ENCODE measurements around the gene CLIP1.
"Not testable (repeated sequence)": the region's sequence is repeated elsewhere in the genome, so short reads cannot be mapped to it uniquely, and the experiment has no call there.

Gene CLIP1

DNA sequence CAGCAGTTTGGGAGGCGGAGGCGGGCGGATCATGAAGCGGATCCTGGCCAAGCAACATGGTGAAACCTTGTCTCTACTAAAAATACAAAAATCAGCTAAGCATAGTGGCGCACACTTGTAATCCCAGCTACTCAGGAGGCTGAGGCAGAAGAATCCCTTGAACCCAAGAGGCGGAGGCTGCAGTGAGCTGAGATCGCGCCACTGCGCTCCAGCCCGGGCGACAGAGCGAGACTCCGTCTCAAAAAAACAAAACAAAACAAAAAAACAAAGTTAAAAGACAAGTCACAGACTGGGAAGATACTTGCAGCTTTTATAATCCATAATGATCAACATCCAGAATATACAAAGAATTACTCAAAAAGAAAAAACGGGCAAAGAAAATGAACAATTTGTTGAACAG lies 161.7 kb downstream of the CLIP1 start:
- DNase-seq (ENCODE audit: low read depth in 2 of 3, low spot score in 1 of 3), result not testable (repeated sequence)

DNA sequence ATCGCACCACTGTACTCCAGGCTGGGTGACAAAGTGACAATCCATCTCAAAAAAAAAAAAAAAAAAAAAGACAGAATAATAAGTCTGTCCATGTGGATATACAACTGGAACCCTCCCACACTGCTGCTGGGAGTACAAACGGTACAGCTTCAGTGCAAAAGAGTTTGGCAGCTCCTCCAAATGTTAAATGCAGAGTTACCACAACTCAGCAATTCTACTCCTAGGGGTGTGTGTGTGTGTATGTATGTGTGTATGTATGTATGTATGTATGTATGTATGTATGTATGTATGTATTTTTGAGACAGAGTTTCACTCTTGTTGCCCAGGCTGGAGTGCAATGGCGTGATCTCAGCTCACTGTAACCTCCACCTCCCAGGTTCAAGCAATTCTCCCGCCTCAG lies 163.5 kb downstream of the CLIP1 start:
- DNase-seq (ENCODE audit: low read depth in 2 of 3, low spot score in 1 of 3), result not testable (repeated sequence)

DNA sequence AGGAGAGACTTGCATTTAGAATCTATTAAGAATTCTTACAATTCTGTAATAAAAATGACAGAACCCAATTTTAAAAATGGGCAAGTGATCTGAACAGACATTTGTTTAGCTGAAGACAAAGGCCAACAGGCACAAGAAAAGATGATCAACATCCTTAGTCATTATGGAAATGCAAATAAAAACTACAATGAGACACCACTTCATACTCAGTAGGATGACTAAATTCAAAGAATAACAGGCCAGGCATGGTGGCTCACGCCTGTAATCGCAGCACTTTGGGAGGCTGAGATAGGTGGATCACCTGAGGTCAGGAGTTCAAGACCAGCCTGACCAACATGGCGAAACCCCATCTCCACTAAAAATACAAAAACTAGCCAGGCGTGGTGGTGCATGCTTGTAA lies 164.0 kb downstream of the CLIP1 start:
- DNase-seq (ENCODE audit: low read depth in 2 of 3, low spot score in 1 of 3), result not testable (repeated sequence)

DNA sequence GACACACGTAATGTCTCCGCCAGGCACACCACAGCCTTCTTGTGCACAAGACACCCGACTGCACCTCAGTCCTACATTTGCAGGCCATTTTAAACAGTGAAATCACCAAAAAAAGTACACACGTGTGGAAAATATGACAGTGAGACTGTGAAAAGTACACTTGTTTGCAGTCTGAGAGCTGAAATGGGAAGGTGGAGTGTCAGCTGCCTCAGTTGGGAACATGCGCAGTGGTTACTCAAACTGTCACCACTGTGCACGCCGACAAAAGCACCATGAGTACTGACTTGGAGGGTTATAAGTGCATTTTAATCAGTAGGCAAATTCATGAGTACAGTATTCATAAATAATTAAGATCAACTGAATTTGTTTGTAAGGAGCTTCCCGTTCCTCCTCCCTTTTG lies 171.9 kb downstream of the CLIP1 start:
- no peak for DNase-seq (ENCODE audit: low read depth in 2 of 3, low spot score in 1 of 3)

DNA sequence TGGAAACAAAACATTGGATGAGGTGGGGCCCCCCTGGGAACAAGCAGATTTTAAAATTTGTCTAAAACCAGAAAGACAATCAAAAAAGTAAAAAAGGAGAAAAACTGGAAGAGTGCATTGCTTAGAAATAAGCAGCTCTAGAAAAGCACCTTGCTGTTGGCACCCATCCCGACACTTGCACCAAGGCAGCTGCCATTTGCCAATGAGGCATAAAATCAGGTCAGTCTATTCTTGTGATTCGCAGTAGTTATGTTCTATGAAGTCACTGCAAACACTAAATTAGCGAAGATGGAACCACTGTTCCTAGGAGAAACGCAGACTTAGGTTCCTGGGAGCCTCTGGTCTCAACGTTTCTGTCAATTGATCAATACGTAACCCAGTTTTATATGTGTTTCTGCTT lies 172.4 kb downstream of the CLIP1 start:
- no peak for DNase-seq (ENCODE audit: low read depth in 2 of 3, low spot score in 1 of 3)

DNA sequence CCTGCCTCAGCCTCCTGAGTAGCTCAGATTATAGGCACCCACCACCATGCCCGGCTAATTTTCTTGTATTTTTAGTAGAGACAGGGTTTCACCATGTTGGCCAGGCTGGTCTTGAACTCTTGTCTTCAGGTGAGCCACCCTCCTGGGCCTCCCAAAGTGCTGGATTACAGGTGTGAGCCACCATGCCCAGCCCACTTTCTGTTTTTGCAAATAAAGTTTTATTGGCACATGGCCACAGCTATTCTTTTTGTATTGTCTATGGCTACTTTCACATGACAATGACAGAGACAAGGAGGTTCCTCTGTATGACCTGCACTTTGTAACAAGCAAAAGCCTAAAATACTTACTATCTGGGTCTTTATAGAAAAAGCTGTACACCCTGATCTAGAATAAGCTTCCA lies 176.9 kb downstream of the CLIP1 start:
- DNase-seq (ENCODE audit: low read depth in 2 of 3, low spot score in 1 of 3), result no peak

DNA sequence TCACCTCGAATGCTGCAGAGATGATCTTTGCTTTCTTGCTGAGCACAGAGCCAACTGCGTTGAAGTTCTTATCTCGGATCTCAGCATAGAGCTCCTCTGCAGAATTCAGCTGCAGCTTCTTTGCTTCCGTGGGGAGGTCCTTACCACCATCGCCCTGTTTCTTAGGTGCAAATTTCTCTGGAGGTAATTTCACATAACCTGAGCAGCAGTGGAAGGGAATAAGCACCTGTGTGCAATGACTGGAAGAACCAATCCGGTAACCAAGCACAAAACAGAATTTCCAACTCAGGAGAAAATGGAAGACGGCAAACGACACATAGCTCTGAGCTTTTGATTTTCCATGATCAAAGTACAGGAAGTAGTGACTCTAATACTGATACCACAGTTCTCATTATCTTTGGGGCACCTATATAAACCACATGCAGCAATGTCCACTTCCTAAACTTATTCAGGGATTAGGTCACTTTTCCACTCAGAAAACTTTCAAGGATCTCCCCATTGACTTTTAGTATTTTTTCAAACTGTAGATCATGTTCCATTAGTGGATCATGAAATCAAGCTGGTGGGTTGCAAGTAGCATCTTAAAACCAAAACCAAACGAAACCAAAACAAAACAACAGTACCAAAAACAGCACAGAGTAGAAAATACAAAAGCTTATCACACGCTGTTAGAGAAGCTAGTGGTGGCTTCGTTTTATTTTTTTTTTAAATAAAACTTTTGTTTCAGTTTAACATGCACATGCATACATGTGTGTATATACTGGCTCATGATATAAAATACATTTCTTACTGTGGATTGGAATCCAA lies 177.7 kb downstream of the CLIP1 start:
- DNase-seq (ENCODE audit: low read depth in 2 of 3, low spot score in 1 of 3), result no peak

DNA sequence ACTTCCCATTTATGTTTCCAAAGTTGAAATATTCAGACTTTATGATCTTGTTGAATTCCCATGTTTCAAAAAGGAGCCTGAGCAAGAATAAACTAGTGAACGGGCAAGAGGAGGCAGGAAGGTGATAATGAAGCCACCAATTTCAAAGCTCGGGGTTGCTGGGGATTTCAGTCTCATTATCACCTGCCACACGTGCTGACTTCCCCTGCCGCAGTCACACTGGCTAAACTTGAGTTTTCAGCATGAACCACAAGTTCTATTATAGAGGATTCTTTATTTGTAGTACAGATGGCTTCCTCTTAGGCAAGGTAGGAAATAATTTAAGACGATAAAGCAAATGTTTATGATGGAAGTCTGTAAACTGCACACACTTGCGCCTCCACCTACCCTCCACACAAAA lies 178.5 kb downstream of the CLIP1 start:
- no peak for DNase-seq (ENCODE audit: low read depth in 2 of 3, low spot score in 1 of 3)

DNA sequence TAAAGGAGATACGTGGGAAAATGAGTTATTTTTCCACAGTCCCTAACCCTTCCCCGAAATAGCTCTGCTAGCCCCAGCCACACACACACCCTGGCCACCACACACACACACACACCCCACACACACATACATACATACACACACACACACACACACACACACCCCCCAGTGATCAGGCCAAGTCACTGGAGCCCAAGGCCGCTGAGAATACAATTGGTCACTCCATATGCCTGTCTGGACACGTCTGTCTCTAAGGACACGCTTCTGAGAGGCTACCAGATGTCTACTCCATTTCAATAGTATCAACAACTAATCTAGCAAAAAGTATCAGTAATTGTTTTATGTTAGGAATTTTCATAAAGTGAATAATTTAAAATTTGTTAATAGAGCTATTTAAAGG lies 183.6 kb downstream of the CLIP1 start:
- DNase-seq (ENCODE audit: low read depth in 2 of 3, low spot score in 1 of 3), result no peak

DNA sequence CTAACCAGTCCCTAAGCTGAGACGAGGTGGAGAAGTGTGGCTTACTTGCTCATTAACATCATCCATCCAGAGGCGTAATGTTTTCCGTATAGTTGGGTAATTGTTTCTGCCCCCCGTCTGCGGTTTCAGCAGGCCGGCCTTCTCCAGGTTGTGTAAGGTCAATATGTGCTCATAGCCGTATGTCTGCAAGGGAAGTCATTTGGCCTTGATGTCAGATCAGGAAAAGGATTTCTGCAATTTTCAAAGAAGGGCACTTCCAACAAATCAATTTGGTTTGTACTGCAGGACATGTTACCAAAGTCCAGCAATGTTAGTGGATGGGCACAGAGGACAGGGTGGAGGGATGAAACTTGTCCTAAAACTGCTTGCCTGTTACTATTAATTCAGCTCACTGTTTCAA lies 186.7 kb downstream of the CLIP1 start:
- DNase-seq (ENCODE audit: low read depth in 2 of 3, low spot score in 1 of 3), result no peak

DNA sequence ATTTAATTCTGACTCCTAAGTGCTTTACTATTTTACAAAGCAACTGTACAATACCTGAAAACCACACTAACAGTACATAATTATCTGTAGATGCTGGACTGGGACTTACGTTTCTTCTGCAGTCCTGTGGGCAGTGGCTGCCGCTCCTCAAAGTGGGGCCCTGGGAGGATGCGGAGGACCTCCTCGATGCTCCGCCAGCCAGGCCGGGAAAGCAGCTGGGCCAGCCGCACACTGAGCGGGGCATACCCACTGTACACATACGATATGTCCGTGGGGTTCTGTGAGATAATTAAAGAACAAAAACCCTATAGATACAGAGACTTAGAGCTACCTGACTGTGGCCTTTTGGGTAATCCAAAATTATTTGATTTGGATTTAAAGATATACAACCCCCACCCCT lies 189.8 kb downstream of the CLIP1 start:
- DNase-seq (ENCODE audit: low read depth in 2 of 3, low spot score in 1 of 3), result no peak

DNA sequence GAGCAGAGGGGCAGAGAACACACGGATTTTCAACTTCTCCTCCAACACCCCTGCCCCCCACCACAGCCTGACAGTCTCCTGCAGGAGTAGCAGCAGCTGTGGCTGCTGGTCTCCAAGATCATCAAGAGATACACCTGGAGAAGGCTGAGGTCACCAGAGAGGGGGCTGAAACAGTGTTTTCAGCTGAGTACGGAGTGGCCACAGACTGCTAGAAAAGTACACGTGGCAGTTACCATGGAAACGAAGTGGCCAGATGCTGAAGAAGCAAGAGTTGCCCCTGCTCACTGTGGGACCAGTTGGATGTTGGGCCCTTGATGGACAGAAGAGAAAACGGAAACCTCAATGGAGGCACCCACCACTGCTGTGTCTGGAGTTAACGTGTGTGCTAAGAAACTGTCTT lies 191.7 kb downstream of the CLIP1 start:
- no peak for DNase-seq (ENCODE audit: low read depth in 2 of 3, low spot score in 1 of 3)

DNA sequence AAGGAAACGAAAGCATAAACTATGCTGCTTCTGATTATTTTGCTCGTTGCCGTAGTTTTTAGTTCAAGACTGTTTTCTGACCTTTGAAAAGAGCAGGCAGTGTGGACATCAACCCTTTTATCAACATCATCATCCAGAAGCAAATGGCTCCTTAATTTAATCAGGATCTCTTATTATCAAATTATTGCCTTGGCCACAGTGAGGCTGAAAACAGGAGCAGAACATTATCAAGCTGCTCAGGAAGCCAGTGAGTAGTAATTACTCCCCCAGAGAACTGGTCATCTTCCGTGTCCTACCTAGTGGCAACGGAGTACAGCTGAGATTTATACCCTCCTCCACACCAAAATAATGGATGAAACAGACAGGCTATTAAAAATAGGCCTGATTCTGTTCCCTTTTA lies 194.4 kb downstream of the CLIP1 start:
- no peak for DNase-seq (ENCODE audit: low read depth in 2 of 3, low spot score in 1 of 3)

DNA sequence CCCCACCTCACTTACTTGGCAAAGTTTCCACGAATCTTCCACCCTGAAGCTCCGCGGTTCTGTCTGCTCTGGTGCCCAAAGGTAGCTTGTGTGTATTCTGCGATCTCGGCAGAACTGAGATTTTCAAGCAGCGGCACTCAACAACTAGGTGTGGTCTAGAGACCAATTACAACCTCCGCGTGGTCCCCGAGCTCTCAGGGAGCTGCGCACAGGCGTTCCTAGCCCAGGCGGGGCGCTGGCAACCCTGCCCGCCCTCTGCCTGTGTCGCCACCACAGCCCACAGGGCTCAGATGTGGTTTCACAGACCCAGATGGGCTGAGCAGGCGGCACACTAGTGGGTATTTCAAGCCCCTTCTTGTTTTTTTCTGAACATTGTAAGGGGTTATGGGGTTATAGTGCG lies 195.1 kb downstream of the CLIP1 start:
- no peak for DNase-seq (ENCODE audit: low read depth in 2 of 3, low spot score in 1 of 3)

DNA sequence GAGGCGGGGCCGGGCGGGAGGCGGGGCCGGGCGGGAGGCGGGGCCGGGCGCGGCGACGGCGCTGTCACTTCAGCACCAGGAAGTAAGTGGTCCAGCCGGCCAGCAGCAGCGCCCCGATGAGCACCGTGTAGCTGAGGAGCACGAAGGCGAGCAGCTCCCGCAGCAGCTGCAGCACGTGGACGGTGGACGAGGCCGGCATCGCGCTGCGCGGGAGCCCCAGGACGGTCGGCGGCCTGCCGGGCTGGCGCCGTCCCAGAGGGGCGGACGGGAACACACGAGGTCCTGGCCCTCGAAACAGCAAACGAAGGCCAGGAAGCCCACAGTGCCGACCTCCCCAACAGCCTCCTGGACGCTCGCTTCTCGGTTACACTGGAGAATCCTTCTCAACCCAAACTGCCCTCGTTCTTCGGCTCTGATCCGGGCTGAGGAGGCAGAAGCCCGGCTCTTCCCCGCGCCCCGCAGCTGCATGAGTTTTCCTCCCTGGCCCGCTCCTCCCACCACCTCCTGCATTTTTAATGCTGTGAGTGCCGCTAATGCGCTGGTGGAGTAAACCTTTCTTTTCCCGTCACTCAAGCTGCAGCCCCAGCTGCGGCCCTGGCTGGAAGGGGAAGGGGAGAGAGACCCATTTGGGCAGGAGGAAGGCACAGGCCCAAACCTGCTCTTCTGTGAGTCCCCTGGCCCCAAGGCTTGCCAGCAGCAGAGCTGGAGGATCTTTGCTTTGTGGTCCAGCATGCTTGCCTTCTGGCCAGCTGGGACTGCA lies 195.9 kb downstream of the CLIP1 start:
- no peak for DNase-seq (ENCODE audit: low read depth in 2 of 3, low spot score in 1 of 3)

DNA sequence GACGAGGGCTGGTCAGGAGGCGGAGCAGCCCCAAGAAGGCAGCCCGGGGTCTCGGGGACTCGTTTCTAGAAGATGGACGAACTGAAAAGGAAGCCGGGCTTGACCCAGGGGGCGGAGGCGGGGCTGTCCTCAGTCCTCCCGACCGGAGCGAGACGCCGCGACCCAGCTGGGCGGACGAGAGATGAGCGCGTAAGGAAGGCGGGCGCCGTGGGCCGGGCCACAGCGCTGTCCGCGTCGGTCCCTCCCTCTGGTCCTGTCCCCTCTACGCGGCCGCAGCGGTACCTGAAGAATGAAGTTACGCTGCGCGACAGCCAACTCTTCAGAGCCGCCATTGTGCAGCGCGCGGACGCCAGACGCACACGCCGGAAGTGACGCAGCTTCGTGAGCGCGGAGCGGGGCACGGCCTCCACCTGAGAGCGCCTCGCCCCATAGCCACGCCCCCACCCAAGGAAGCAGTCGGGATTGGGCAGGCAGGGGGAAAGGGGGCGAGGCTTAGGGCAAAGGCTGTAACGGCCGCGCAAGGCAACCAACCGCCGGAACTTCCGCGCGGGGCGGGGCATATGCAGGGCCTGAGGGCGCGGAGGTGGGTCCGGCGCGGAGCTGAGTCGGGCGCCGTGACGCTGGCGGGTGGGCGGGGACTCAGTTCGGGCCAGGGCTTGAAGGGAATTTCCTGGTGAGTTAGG lies 196.6 kb downstream of the CLIP1 start, which contains the start of gene DIABLO:
Gene DIABLO (minus strand): TSS at position 370 of the 683 bp plus-strand sequence. CDS start 38 bp downstream, at position 332.
- peak; percentile 99 to 100 (median 100) for DNase-seq (ENCODE audit: low read depth in 2 of 3, low spot score in 1 of 3)

Measured in stimulated activated CD4-positive, alpha-beta T cell treated with anti-CD3 and anti-CD28 coated beads, Interleukin-12 subunit alpha, Interleukin-12 subunit beta, amount 100 ng/mL, for 48 hours (primary cell).